GM23338 (cell line): ENCODE measurements around the gene IFITM10. TPM values are rescaled to one million over a fixed set of nuclear protein-coding genes. Genes with fewer than 3 reads are reported as not detected.

ENCODE experiments used
- CREB1 ChIP-seq: fragments of 250-450 bp; sonication (Bioruptor Pico); IDR thresholded peaks from 2 replicates; pipeline ENCODE4 v1.5.0; 2020; ENCODE audit warnings: low read depth, mild to moderate bottlenecking, moderate library complexity
- EZH2 ChIP-seq: fragments of 200-600 bp; sonication (generic); IDR thresholded peaks from one replicate; pipeline ENCODE4 v1.8.0; 2017; ENCODE audit warnings: antibody characterized with exemption, mild to moderate bottlenecking, low read depth; ENCODE audit not compliant: unreplicated experiment
- JUNB ChIP-seq: IDR thresholded peaks from one replicate; pipeline ENCODE4 v1.6.1; 2016; ENCODE audit warnings: antibody characterized with exemption; ENCODE audit not compliant: unreplicated experiment
- POLR2AphosphoS5 ChIP-seq: IDR thresholded peaks from 2 replicates; pipeline ENCODE4 v1.6.1; 2016; ENCODE audit warnings: antibody characterized with exemption, low read depth
- REST ChIP-seq: IDR thresholded peaks from one replicate; pipeline ENCODE4 v1.6.1; 2018; ENCODE audit warnings: antibody characterized with exemption; ENCODE audit not compliant: unreplicated experiment
- ZNF114 ChIP-seq: fragments of 250-450 bp; sonication (Bioruptor Pico); IDR thresholded peaks from 2 replicates; pipeline ENCODE4 v1.5.0; 2020; ENCODE audit warnings: mild to moderate bottlenecking, moderate library complexity
- ZNF331 ChIP-seq: fragments of 250-450 bp; sonication (Bioruptor Pico); IDR thresholded peaks from 2 replicates; pipeline ENCODE4 v1.5.0; 2020; ENCODE audit warnings: low read depth, mild to moderate bottlenecking, moderate library complexity
- ZNF462 ChIP-seq: fragments of 250-450 bp; sonication (Bioruptor Pico); IDR thresholded peaks from 2 replicates; pipeline ENCODE4 v1.5.0; 2020; ENCODE audit warnings: mild to moderate bottlenecking, moderate library complexity
- polyA plus RNA-seq: library from polyadenylated mRNA; unstranded; fragments of >200 nt; fragmentation: Nextera tagmentation; extraction: Ambion mirVana; gene quantifications from 2 replicates; pipeline ENCODE4 v1.2.1, GENCODE V29; 2016
- total RNA-seq: library from RNA; depleted of rRNA; stranded (reverse); fragments of >200 nt; shearing (Covaris generic); gene quantifications from 2 replicates; pipeline ENCODE4 v1.2.3, GENCODE V29; 2014

IFITM10 gene
- total and polyA plus RNA-seq, 2 experiments from 2014 or later, result 0.06 TPM; not detected in 1

GRCh38 chr11:1748636-1749394 is 1.6 kb downstream of the IFITM10 start (continued):
- TF ChIP-seq ZNF462 (no peak), CREB1 (CRISPR knock-in tag) (no peak), POLR2AphosphoS5 (no peak), ZNF331 (CRISPR knock-in tag) (no peak), REST (no peak), JUNB (no peak), EZH2 (no peak), ZNF114 (CRISPR knock-in tag) (no peak)
